Measurements from ENCODE around the gene NEURL1B. TPM values are rescaled to one million over a fixed set of nuclear protein-coding genes. Genes with fewer than 3 reads are reported as not detected.

NEURL1B gene
- total RNA-seq, 2 experiments from 2014 or later = 3.9 to 4.2 TPM

- CTCF ChIA-PET = no interaction called here
- no peak for ATAC-seq
Observed at GRCh38 chr5:172736508-172737135, 95.6 kb downstream of the NEURL1B start.

DNA sequence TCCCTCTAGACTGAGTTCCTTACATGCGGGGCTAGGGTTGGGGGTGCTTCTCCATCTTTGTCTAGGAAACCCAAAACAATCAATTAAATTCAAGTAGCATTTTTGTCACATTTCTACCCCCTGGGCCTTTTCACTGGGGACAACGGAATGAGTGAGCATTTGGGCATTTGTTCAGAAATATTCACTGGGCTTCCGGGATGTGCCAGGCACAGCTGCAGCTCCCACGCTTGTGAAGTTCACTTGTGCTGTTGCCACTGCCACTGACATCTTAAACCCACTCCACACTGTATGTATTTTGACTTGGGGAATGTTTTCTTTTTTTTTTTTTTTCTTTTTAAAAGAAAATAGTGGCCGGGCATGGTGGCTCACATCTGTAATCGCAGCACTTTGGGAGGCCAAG lies 98.3 kb downstream of the NEURL1B start:
- Mint-ChIP-seq H3K27ac (no peak overlapping the region), H3K4me3 (no peak overlapping the region), H3K27me3 (ENCODE audit: low read depth) (peaks cover 2% of the 10 kb centered on the region), H3K4me1 (ENCODE audit: low read depth) (peaks cover 2% of the 10 kb centered on the region), H3K36me3 (ENCODE audit: low read depth) (no peaks in the 10 kb centered on the region), H3K9me3 (ENCODE audit: insufficient read depth) (no peaks in the 10 kb centered on the region)
- DNase-seq = no peak
- ChIA-PET CTCF (no interaction called here), POLR2A (no interaction called here)
- no peak for ATAC-seq

More at GRCh38 chr5:172736508-172737135, 95.6 kb downstream of the NEURL1B start:
- no peaks in the 10 kb centered on the region for H3K9me3 Mint-ChIP-seq (ENCODE audit: insufficient read depth)
- no peak for DNase-seq
- H3K4me3 Mint-ChIP-seq = no peak overlapping the region
- no peaks in the 10 kb centered on the region for H3K36me3 Mint-ChIP-seq (ENCODE audit: low read depth)
- H3K27me3 Mint-ChIP-seq (ENCODE audit: low read depth) = peaks cover 2% of the 10 kb centered on the region
- POLR2A ChIA-PET = no interaction called here
- H3K4me1 Mint-ChIP-seq (ENCODE audit: low read depth) = no peaks in the 10 kb centered on the region
- no peak overlapping the region for H3K27ac Mint-ChIP-seq

GRCh38 chr5:172740428-172741205 lies 99.6 kb downstream of the NEURL1B start:
- CTCF ChIA-PET = interaction anchor here (1.3 kb wide), 1 partner anchor 27 kb away, joined by 3 read pairs; no protein-coding TSS in a partner anchor
- Mint-ChIP-seq H3K27me3 (ENCODE audit: low read depth) (no peaks in the 10 kb centered on the region), H3K36me3 (ENCODE audit: low read depth) (no peaks in the 10 kb centered on the region), H3K4me3 (no peak overlapping the region), H3K4me1 (ENCODE audit: low read depth) (peaks cover 2% of the 10 kb centered on the region), H3K9me3 (ENCODE audit: insufficient read depth) (no peaks in the 10 kb centered on the region), H3K27ac (no peak overlapping the region)
- ATAC-seq (no peak), DNase-seq (no peak)
- POLR2A ChIA-PET = no interaction called here

Small RNA genes within 50 kb of the gene (microRNA-seq; reads per million reads assigned to microRNA genes)
- gene MIR5003 = not detected

Other genes starting within 250 kb of the NEURL1B start
- under 1 TPM; 0.21 to 0.23 TPM for gene SH3PXD2B, start 186.7 kb upstream of the NEURL1B start, total RNA-seq
- 10 to 100 TPM; 55.6 to 56.6 TPM for gene DUSP1, start 129.9 kb downstream of the NEURL1B start, total RNA-seq
- 10 to 100 TPM; 50.4 to 52.7 TPM for gene ERGIC1, start 193.0 kb downstream of the NEURL1B start, total RNA-seq

All from activated CD8-positive, alpha-beta T cell treated with anti-CD3 and anti-CD28 coated beads, Interleukin-2, amount 10 ng/mL, durations not matched to agents 7 days and 5 days (primary cell).